Activated T-helper 17 cell treated with anti-CD3 and anti-CD28 coated beads, Interleukin-2, amount 50 U/mL, for 72 hours (primary cell): ENCODE measurements around the gene MYL11. TPM values are rescaled to one million over a fixed set of nuclear protein-coding genes. Genes with fewer than 3 reads are reported as not detected.
A peak's percentile ranks its signal among the peaks of the same experiment; 100 is the strongest.

Experiments used
- ATAC-seq: fragments of 150-1000 bp; cut with Tn5 transposase; replicated peaks from 2 replicates; pipeline ENCODE4 v1.10.0; 2021; ENCODE audit warnings: mild to moderate bottlenecking, moderate library complexity
- H3K27ac Mint-ChIP-seq: one replicate; pipeline ENCODE4 v1.8.0; 2022; ENCODE audit warnings: mixed read lengths
- H3K27me3 Mint-ChIP-seq: one replicate; pipeline ENCODE4 v1.8.0; 2022; ENCODE audit warnings: mixed read lengths
- H3K36me3 Mint-ChIP-seq: one replicate; pipeline ENCODE4 v1.8.0; 2022; ENCODE audit warnings: low read depth, mild to moderate bottlenecking, mixed read lengths
- H3K4me1 Mint-ChIP-seq: one replicate; pipeline ENCODE4 v1.8.0; 2022; ENCODE audit warnings: mixed read lengths
- H3K4me3 Mint-ChIP-seq: one replicate; pipeline ENCODE4 v1.8.0; 2022; ENCODE audit warnings: mild to moderate bottlenecking, mixed read lengths
- H3K9me3 Mint-ChIP-seq: one replicate; pipeline ENCODE4 v1.8.0; 2022; ENCODE audit warnings: mixed read lengths
- total RNA-seq, 2 donors: library from RNA; stranded (reverse); gene quantifications; one replicate each; pipeline ENCODE4 v1.2.3, GENCODE V29; 2022

Gene MYL11
- total RNA-seq, 2 donors from 2014 or later, result 1.6 TPM; not detected in 1

DNA sequence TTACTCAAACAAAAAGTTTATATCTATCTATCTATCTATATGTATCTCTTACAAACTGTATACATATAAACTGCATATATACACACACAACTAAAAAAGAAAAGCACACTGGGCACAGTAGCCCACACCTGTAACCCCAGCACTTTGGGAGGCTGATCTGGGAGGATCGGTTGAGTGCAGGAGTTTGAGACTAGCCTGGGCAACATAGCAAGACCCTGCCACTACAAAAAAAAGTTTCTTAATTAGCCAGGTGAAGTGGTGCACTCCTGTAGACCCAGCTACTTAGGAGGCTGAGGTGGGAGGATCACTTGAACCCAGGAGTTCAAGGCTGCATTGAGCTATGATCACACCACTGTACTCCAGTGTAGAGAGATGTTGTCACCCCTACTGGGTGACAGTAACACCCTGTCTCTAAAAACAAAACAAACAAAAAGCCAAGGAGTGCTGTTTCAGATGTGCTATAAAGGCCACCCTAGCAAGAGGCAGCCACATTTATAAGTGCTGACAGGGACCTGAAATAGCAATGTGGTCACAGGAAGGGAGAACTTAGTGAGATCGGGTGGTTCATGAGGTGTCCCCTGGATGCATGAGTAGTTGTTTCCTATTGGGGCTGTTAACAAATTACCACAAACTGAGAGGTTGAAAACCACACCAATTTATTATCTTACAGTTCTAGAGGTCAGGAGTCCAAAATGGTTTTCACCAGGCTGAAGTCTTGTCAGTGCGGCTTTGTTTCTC lies 24.3 kb upstream of the MYL11 start:
- H3K4me1 Mint-ChIP-seq, result peaks cover 18% of the 10 kb centered on the region

DNA sequence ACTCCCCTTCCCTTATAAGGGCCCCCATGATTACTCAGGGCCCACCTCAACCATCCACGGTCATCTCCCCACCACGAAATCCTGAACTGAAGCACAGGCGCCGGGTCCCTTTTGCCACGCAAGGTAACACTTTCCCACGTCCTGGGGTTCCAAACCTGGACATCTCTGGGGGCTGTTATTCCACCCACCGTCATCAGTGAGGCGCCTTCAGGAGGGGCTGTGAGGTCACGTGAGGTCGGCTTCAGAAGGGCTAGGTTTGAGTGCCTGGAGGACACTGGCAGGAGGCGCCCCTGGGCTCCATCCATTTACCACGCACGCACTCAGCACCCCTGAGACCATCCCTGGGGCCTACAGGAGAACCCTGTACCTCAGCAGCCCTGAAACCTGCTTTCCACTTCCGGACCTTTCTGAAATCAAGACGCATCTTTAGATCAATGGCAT lies 23.6 kb upstream of the MYL11 start:
- Mint-ChIP-seq H3K36me3 (peaks cover 70% of the 10 kb centered on the region), H3K4me3 (peak overlapping the region; percentile 25), H3K27ac (peak overlapping the region; percentile 87), H3K9me3 (no peaks in the 10 kb centered on the region), H3K27me3 (no peaks in the 10 kb centered on the region), H3K4me1 (peaks cover 20% of the 10 kb centered on the region)
- no peak for ATAC-seq

More for the DNA sequence above, 24.3 kb upstream of the MYL11 start:
- no peaks in the 10 kb centered on the region for H3K9me3 Mint-ChIP-seq
- no peaks in the 10 kb centered on the region for H3K27me3 Mint-ChIP-seq
- ATAC-seq, result peak; percentile 73
- H3K36me3 Mint-ChIP-seq, result peaks cover 66% of the 10 kb centered on the region
- peak overlapping the region; percentile 87 for H3K27ac Mint-ChIP-seq
- peak overlapping the region; percentile 25 for H3K4me3 Mint-ChIP-seq

DNA sequence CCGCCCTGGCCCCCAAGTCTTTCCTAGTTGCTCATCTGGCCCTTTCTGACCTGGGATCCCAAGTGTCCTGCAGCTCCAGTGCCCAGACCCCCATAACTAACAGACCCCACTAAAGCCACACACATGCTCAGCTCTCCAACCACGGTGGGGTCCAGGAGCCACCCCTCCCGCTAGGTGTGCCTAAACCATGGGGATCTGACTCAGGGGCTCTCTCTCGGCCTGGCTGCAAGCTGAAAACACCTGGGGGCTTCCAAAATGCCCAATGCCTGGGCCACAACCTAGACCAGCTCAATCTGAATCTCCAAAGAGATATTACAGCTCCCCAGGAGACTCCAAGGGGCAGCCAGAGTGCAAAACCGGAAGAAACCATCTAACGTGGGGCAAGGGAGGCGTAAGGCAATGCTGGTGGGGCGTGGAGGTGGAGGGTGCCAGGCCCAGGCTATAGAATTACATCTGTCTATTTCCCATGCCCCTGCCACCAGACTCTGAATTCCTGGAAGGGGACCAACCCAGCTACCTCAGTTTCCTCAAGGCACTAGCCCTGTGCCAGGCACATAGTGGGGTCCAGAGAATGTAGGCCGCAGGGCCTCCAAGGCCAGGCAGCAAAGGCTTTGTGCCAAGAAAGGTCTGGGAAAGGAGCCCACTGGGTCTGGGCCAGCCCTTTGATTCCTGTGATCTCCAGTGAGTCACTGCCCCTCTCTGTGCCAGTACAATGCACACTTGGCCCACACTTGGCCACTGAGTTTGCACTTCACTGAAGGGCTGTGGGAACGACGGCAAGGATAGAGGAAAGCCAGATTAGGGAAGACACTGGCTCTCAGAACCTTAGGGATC lies 22.8 kb upstream of the MYL11 start:
- H3K36me3 Mint-ChIP-seq, result peaks cover 76% of the 10 kb centered on the region
- peak overlapping the region; percentile 20 for H3K4me3 Mint-ChIP-seq
- H3K27ac Mint-ChIP-seq, result peak overlapping the region; percentile 87
- peaks cover 25% of the 10 kb centered on the region for H3K4me1 Mint-ChIP-seq
- ATAC-seq, result no peak
- H3K27me3 Mint-ChIP-seq, result no peaks in the 10 kb centered on the region
- H3K9me3 Mint-ChIP-seq, result no peaks in the 10 kb centered on the region

DNA sequence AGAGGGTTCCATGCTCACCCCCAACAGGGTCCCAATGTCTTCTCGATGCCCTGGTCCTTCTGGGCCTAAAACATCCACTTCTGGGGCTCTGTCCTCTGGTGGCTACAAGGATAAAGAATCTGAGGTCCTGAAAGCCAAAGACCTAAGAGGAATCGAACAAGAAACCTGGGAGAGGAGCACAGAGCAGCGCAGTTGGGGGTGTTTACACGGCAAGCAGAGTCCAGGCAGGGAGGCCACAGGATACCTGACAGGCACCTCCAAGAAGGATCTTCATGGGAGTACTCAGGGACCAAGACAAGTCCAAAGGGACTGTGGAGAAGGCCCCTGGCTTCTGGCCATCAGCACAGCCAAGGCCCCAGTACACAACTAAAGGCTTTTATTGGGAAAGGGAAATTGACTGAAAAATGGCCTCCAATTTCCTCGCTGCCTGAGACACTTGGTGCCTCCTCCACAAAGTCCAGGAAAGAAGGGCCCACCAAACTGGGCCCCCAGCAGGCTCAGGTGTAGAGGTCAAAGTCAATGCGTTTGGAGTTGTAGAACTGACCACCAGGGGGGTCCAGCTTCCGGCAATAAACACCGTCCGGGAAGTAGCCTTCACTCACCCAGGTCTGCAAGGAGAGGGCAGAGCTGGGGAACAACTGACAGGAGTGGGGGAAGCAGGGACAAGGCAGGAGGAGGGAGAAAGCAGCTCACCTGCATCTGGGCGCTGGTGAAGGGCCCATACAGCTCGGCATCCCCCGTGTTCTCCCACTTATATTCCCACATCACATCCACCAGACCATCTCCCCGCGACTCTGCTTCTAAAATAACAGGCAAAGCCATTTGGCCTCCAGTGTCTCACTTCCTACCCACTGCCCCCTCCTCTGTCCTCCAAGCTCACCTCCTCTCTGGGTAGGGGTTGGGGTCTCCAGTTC lies 21.9 kb upstream of the MYL11 start:
- no peaks in the 10 kb centered on the region for H3K27me3 Mint-ChIP-seq
- no peaks in the 10 kb centered on the region for H3K9me3 Mint-ChIP-seq
- peaks cover 31% of the 10 kb centered on the region for H3K4me1 Mint-ChIP-seq
- peak overlapping the region; percentile 87 for H3K27ac Mint-ChIP-seq
- no peak for ATAC-seq
- peak overlapping the region; percentile 93 for H3K4me3 Mint-ChIP-seq
- H3K36me3 Mint-ChIP-seq, result peaks cover 86% of the 10 kb centered on the region

DNA sequence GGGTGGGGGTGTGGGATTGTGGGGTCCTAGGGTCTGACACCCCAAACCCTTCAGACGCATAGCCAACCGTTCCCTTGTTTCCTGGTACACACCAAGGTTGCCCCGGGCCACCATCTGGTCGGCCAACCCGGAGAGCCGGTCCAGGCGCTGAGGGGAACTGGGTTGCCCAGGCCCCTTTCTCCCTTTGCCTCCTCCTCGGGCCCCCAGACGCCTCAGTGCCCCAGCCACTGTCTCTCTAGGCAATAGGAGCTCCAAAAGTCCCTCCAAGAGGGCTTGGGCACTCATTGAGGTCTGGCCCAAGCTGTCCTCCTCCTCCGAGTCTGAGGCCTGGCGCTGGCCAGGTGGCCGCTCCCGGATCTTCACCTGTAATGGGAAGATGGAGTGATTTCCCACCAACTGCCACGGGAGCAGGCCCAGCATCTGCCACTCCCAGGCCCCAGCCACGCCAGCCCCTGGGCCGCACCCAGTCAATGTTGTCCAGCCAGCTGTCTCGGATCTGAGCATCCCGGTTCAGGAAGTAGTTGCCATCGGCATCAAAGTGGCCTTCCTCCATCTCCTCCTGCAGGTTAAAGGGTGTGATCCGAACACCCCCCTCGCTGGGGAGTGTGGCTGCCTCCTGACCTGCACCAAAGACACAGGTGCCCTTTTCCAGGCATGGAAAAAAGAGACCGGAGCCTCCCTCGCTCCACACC lies 21.0 kb upstream of the MYL11 start:
- Mint-ChIP-seq H3K4me3 (peak overlapping the region; percentile 93), H3K4me1 (peaks cover 31% of the 10 kb centered on the region), H3K27ac (peak overlapping the region; percentile 98), H3K9me3 (no peaks in the 10 kb centered on the region), H3K27me3 (no peaks in the 10 kb centered on the region), H3K36me3 (peaks cover 91% of the 10 kb centered on the region)
- ATAC-seq, result no peak

DNA sequence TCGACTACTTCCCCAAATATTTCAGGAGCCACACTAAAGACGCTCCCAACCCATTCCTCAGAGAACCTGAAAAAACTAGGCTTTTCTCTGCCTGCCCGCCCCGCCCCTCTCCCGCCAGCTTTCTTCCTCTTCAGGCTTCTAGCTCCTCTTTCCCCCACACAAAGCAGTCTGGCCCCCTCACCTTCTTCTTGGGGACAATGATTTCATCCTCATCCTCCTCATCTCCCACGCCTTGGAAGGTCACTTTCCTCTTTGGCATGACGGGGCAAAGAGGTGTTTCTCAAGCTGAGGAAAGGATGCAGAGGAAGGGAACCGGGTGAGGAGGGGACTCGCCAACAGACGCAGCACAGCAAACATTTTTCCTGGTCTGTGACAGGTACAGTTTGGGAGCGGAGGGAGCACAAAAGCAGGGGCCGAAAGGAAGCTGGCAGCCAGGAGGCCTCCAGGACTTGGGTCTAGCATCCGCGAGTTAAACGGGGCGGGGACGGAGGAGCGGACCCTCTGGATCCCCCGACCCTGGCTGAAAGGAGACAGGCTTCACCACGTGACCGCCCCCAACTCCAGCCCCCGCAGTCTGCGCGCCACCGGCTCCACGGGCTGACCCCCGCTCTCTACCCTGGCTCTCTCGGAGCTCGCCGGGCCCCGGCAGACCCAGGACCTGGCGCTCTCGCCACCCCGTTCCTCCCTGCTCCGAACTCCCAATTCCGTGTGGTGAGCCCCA lies 20.0 kb upstream of the MYL11 start:
- H3K4me1 Mint-ChIP-seq, result peaks cover 31% of the 10 kb centered on the region
- H3K27me3 Mint-ChIP-seq, result no peaks in the 10 kb centered on the region
- peak overlapping the region; percentile 98 for H3K27ac Mint-ChIP-seq
- ATAC-seq, result peak; percentile 33
- peaks cover 88% of the 10 kb centered on the region for H3K36me3 Mint-ChIP-seq
- H3K4me3 Mint-ChIP-seq, result peak overlapping the region; percentile 93
- no peaks in the 10 kb centered on the region for H3K9me3 Mint-ChIP-seq

DNA sequence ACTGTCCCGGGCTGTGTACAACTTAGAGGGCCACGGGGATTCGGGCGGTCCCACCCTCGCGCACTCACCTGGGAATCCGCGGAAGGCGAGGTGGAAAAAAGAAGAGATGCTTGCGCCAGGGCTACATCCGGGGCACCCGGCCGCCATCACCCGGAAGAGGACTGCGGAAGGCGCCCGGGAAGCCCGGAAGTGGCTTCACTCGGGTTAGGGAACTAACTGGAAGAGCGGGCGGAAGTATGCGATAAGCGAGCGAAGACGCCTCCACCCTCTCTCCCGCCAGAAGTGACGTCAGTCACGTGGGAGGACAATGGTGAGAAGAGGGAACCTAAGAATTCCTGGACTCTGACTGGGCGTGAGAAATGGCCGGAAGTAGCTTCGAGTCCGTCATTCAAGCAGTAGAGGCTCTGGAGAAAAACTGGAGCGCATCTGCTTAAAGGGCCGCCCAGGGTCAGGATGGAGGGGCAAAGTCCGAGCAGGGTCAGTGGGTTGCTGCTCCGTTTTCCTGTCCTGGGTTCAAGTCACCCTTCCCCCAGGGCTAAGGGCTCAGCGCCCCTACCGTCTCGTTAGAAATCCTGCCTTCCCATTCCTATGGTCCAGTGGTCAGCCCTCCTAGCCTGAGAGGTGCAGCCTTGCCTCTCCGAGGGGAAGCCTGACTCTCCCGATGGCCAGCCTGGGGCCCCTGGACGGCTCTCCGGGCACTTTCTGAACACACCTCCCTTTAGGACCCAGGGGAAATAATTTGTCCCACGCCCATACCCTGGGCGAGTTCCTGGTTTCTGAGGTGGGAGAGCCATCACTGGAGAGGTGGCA lies 19.3 kb upstream of the MYL11 start, which contains the start of gene CD2BP2:
TSS of gene CD2BP2 (minus strand) at position 165 of the 810 bp plus-strand sequence. CDS start 627 bp downstream, outside the sequence.
- Mint-ChIP-seq H3K9me3 (no peaks in the 10 kb centered on the region), H3K36me3 (peaks cover 87% of the 10 kb centered on the region), H3K27me3 (no peaks in the 10 kb centered on the region), H3K4me3 (peak within 1 kb of the TSS; percentile 93), H3K27ac (peak within 1 kb of the TSS; percentile 98), H3K4me1 (peaks cover 28% of the 10 kb centered on the region)
- peak; percentile 89 for ATAC-seq

DNA sequence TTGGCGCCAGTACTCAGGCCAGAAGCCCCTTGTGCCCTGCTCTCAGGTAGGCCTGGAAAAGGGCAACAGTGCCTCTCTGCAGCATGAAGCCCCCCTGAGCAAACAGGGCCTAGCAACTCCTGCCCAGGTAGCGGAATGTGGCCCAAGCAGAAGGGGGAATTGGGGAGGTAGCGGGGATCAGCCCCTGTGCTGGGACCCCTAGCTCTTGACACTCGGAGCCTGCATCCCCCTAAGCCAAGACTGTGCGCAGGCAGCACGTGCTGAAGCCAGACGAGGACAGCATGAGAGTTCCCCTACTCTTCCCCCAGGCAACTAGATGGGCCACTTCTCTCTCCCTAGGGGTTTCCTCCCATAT lies 18.7 kb upstream of the MYL11 start:
- ATAC-seq, result no peak
- Mint-ChIP-seq H3K27ac (peak overlapping the region; percentile 98), H3K4me3 (peak overlapping the region; percentile 93), H3K27me3 (no peaks in the 10 kb centered on the region), H3K36me3 (peaks cover 87% of the 10 kb centered on the region), H3K9me3 (no peaks in the 10 kb centered on the region), H3K4me1 (peaks cover 24% of the 10 kb centered on the region)

DNA sequence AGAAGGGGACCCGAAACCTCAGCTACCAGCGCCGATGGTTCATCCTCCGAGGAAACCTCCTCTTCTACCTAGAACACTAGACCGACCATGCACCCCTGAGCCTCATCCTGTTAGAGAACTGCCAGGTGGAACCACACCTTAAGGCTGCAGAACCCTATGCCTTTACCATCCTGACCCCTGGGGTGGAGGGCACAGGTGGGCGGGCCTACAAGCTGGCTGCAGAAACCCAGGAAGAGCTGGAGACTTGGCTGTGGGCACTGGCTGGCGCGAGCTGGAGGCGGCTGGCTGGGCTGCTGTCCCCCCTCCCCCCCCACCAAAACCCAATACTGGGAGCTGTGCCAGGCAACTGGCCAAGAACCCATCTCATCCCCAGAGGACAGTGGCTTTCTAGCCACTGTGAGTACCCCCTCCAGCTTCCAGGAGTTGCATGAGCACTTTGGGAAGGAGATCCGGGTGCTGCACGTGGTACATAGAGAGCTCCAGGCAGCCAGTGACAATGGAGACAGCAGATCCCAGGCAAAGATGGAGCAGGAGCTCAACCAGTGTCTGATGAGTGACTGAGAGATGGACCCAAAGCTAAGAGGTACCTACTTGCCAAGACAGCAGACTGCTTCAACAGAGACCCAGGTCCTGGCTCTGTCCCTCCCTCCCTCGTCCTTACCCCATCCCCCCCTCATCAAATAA lies 18.1 kb upstream of the MYL11 start:
- Mint-ChIP-seq H3K36me3 (peaks cover 87% of the 10 kb centered on the region), H3K27me3 (no peaks in the 10 kb centered on the region), H3K27ac (peak overlapping the region; percentile 98), H3K9me3 (no peaks in the 10 kb centered on the region), H3K4me3 (peak overlapping the region; percentile 93), H3K4me1 (peaks cover 18% of the 10 kb centered on the region)
- ATAC-seq, result no peak

DNA sequence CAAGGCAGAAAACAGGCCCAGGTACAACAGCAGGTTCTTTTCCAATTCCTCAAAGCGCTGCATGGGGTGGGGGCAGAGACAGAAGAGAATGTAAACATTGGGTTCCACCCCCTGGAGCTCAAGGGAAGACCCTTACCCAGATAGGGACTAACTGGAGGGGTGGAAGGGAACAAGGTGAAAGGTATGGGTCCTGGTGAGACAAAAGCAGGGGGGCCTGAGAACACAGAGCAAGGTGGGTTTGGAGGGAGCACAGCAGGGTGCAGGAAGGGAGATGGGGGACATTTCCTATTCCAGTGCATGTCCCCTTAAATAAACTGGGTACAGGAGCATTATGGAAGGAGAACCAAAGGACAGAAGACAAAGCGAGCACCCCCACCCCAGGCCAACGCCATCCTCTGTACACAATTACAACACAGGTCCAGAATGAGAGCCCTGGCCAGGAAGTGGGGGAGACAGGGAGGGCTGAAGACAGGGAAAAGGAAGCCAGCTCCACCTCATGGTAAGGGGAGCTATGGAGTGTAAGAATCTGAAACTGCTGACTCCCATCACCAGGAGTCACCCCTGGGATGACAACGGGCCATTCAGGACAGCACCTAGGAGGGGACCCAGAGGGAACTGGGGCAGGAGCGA lies 17.4 kb upstream of the MYL11 start:
- Mint-ChIP-seq H3K4me3 (no peak overlapping the region), H3K9me3 (no peaks in the 10 kb centered on the region), H3K27ac (peak overlapping the region; percentile 98), H3K4me1 (peaks cover 18% of the 10 kb centered on the region), H3K27me3 (no peaks in the 10 kb centered on the region), H3K36me3 (peaks cover 87% of the 10 kb centered on the region)
- ATAC-seq, result no peak

DNA sequence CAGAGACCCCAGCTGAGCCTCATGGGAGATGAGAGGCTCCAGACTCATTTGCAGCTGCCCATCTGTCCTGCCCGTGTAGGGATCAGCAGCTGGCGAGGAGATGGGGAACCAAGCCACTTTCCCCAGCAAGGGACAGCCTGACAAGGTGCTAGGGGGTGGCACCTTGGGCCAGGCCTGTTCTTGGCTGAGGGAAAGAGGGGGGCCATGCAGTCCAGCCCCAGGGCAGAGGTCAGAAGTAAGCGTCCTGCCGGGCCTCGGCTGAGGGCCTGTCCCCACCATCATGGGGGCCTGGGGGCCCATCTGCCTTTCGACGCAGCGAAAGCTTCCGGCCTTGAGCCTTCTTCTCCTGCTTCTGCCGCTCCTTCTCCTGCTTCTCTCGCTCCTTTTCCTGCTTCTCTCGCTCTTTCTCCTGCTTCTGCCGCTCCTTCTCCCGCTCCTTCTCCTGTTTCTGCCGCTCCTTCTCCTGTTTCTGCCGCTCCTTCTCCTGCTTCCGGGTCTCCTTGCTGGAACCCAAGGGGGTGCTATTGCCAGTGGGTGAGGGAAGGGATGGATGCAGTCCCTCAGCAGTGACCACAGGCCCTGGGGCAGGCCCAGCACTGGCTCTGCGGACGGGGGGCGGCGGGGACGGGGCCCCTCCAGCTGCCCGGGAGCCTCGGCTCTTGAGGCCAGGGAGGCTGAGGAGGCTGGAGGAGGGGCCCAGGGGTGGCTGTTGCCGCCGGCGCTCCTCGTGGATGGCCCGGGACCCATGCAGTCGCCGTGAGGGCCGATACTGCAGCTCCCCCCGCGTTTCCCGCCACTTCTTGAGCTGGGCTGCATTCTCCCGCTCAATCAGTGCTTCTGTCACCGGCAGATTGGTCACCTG lies 16.7 kb upstream of the MYL11 start:
- Mint-ChIP-seq H3K4me3 (no peak overlapping the region), H3K27ac (no peak overlapping the region), H3K4me1 (peaks cover 23% of the 10 kb centered on the region), H3K27me3 (no peaks in the 10 kb centered on the region), H3K36me3 (peaks cover 87% of the 10 kb centered on the region), H3K9me3 (no peaks in the 10 kb centered on the region)
- no peak for ATAC-seq
